Measurements from ENCODE around the gene CCNA2.

CCNA2 gene

DNA sequence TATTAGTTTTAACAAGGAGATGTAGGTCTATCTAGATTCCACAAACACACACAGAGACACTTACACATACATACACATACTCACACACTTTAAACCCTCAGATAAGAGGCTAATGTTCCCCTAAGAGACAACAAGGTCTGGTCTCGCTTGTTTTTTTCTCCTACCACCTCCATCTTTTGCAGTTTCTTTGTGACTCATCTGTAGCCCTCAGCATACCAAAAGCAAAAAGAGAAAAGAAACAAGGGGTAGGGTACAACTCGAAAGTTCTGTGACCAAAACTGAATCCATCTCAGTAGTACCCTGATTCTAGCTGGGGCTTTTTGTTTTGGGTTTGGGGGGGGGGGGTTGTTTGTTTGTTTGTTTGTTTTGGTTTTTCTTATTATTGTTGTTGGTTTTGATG, 34.8 kb downstream of the CCNA2 start:
- no peak overlapping the region for H3K4me2 ChIP-seq (ENCODE audit: low read depth, low read length, poor library complexity, severe bottlenecking)
- no peaks in the 10 kb centered on the region for H3K9me2 ChIP-seq (replicated peaks; ENCODE audit: insufficient read depth, low read length)
- H3K9me3 ChIP-seq (ENCODE audit: insufficient read depth, low read length) = no peaks in the 10 kb centered on the region
- no peaks in the 10 kb centered on the region for H3K27me3 ChIP-seq (ENCODE audit: low read length)
- no peak overlapping the region for H2AFZ ChIP-seq (ENCODE audit: low read depth, low read length, severe bottlenecking)
- H3K27ac ChIP-seq (ENCODE audit: low read depth, low read length) = no peak overlapping the region
- TF ChIP-seq EZH2phosphoT487 (conservative IDR thresholded peaks at IDR 0.05; ENCODE audit: low read length) = no peak
- TF ChIP-seq, protein P1, sequence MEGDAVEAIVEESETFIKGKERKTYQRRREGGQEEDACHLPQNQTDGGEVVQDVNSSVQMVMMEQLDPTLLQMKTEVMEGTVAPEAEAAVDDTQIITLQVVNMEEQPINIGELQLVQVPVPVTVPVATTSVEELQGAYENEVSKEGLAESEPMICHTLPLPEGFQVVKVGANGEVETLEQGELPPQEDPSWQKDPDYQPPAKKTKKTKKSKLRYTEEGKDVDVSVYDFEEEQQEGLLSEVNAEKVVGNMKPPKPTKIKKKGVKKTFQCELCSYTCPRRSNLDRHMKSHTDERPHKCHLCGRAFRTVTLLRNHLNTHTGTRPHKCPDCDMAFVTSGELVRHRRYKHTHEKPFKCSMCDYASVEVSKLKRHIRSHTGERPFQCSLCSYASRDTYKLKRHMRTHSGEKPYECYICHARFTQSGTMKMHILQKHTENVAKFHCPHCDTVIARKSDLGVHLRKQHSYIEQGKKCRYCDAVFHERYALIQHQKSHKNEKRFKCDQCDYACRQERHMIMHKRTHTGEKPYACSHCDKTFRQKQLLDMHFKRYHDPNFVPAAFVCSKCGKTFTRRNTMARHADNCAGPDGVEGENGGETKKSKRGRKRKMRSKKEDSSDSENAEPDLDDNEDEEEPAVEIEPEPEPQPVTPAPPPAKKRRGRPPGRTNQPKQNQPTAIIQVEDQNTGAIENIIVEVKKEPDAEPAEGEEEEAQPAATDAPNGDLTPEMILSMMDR (IDR thresholded peaks at IDR 0.05; ENCODE audit: insufficient read depth, low read length, poor library complexity, severe bottlenecking) = no peak
- no peak overlapping the region for H3K9ac ChIP-seq (ENCODE audit: low read length)
- no peaks in the 10 kb centered on the region for H3F3A ChIP-seq (ENCODE audit: insufficient read depth)
- no peak overlapping the region for H3K4me3 ChIP-seq (ENCODE audit: insufficient read depth, low read length, poor library complexity, severe bottlenecking)
- no peaks in the 10 kb centered on the region for H3K36me3 ChIP-seq (ENCODE audit: low read length)
- no peaks in the 10 kb centered on the region for H4K20me1 ChIP-seq (ENCODE audit: low read depth, low read length)
- no peaks in the 10 kb centered on the region for H3K79me2 ChIP-seq (ENCODE audit: insufficient read depth, low read length)

DNA sequence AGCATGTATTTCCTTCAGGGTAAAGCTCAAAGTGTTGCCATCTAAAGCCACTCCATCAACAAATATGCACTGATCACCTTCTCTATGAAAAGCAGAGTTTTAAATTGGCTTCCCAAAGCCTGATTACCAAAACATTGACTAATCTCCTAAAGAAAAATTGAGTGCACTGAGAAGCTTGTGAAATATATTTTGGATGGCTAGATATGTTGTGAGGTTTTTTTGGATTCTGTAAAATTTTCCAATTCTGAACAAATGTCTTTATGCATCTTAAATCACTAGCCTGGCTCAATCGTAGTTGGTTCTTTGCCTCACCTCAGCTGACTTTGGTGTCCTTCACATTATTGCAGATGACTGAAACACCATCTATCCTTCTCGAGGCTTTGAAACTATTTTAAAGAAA, 37.5 kb downstream of the CCNA2 start:
- no peaks in the 10 kb centered on the region for H3K9me3 ChIP-seq (ENCODE audit: insufficient read depth, low read length)
- no peak overlapping the region for H3K9ac ChIP-seq (ENCODE audit: low read length)
- no peaks in the 10 kb centered on the region for H3F3A ChIP-seq (ENCODE audit: insufficient read depth)
- H3K27ac ChIP-seq (ENCODE audit: low read depth, low read length) = no peak overlapping the region
- no peaks in the 10 kb centered on the region for H4K20me1 ChIP-seq (ENCODE audit: low read depth, low read length)
- H3K79me2 ChIP-seq (ENCODE audit: insufficient read depth, low read length) = no peaks in the 10 kb centered on the region
- H3K4me2 ChIP-seq (ENCODE audit: low read depth, low read length, poor library complexity, severe bottlenecking) = no peak overlapping the region
- H3K36me3 ChIP-seq (ENCODE audit: low read length) = no peaks in the 10 kb centered on the region
- no peaks in the 10 kb centered on the region for H3K9me2 ChIP-seq (replicated peaks; ENCODE audit: insufficient read depth, low read length)
- H3K4me3 ChIP-seq (ENCODE audit: insufficient read depth, low read length, poor library complexity, severe bottlenecking) = no peak overlapping the region
- no peaks in the 10 kb centered on the region for H3K27me3 ChIP-seq (ENCODE audit: low read length)
- no peak overlapping the region for H2AFZ ChIP-seq (ENCODE audit: low read depth, low read length, severe bottlenecking)
- TF ChIP-seq EZH2phosphoT487 (conservative IDR thresholded peaks at IDR 0.05; ENCODE audit: low read length) = no peak
- TF ChIP-seq, protein P1 (IDR thresholded peaks at IDR 0.05; ENCODE audit: insufficient read depth, low read length, poor library complexity, severe bottlenecking) = no peak

DNA sequence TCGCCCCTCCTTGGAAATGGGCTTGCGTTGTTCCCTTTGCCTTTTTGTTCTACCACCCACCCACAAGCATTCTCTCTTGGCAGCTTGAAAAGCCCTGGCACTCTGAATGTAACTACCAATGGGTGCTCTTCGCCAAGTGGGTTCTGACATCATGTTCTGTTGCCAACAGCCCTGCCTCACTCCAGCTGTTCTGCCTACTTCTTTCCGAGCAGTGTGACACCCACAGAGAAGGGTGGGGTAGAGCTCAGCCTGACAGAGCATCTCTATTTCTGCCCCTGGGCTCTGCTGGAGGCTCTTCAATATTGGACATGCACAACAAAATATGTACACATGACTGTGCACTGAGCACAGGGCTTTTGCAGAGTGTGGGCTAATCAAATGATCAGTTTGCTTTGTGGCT, 38.2 kb downstream of the CCNA2 start:
- Histone ChIP-seq H3K4me2 (ENCODE audit: low read depth, low read length, poor library complexity, severe bottlenecking) (no peak overlapping the region), H3K27ac (ENCODE audit: low read depth, low read length) (no peak overlapping the region), H3K27me3 (ENCODE audit: low read length) (no peaks in the 10 kb centered on the region), H3F3A (ENCODE audit: insufficient read depth) (no peaks in the 10 kb centered on the region), H3K9me3 (ENCODE audit: insufficient read depth, low read length) (no peaks in the 10 kb centered on the region), H3K4me3 (ENCODE audit: insufficient read depth, low read length, poor library complexity, severe bottlenecking) (no peak overlapping the region), H3K9me2 (replicated peaks; ENCODE audit: insufficient read depth, low read length) (no peaks in the 10 kb centered on the region), H4K20me1 (ENCODE audit: low read depth, low read length) (no peaks in the 10 kb centered on the region), H3K36me3 (ENCODE audit: low read length) (no peaks in the 10 kb centered on the region), H3K79me2 (ENCODE audit: insufficient read depth, low read length) (no peaks in the 10 kb centered on the region), H2AFZ (ENCODE audit: low read depth, low read length, severe bottlenecking) (no peak overlapping the region), H3K9ac (ENCODE audit: low read length) (no peak overlapping the region)
- no peak for TF ChIP-seq EZH2phosphoT487 (conservative IDR thresholded peaks at IDR 0.05; ENCODE audit: low read length)
- TF ChIP-seq, protein P1 (IDR thresholded peaks at IDR 0.05; ENCODE audit: insufficient read depth, low read length, poor library complexity, severe bottlenecking) = no peak
